Thyroid gland (tissue), 4 donors: Measurements from ENCODE around the gene GHDC.

Experiments used
- CTCF ChIP-seq, 6 experiments: fragments of 200-600 bp in 3 of 6; fragments of 450-650 bp in 3 of 6; sonication (generic) in 3 of 6; IDR thresholded peaks; one replicate each; pipeline ENCODE4 v1.5.1; 2016 to 2019; ENCODE audit warnings: antibody characterized with exemption in 6 of 6, mild to moderate bottlenecking in 2 of 6, inconsistent platforms in 1 of 6, moderate library complexity in 1 of 6
- POLR2A ChIP-seq, 2 donors: fragments of 450-650 bp; IDR thresholded peaks; one replicate each; pipeline ENCODE4 v1.6.1; 2017; ENCODE audit warnings: antibody characterized with exemption in 2 of 2, mild to moderate bottlenecking in 2 of 2, moderate library complexity in 1 of 2

GRCh38 chr17:42227849-42228700, 33.8 kb upstream of the GHDC start:
- no peak for TF ChIP-seq CTCF (IDR thresholded peaks at IDR 0.05)
- TF ChIP-seq POLR2A (IDR thresholded peaks at IDR 0.05) = no peak
